ENCODE data around the gene CACHD1.

CACHD1 gene

DNA sequence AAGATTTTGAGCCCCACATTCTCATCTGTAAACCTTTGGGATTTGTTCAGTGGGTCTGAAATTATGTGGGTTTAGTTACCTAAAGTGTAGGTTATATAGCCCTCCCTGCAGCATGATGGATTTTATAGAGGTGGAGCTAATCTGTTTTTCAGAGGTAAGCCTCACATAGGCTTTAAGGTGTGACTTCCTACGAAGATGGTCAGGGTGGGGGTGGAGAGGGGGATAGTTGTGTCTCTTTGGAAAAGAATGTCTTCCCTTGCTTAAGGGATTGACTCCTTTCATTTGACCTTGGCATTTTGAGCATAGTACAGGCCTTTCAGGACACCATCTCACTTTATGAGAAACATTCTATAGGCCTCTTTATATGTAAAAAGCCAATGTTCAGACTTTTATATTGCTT is 3.4 kb downstream of the CACHD1 start:
- no peak for DNase-seq (ENCODE audit: low read depth)

DNA sequence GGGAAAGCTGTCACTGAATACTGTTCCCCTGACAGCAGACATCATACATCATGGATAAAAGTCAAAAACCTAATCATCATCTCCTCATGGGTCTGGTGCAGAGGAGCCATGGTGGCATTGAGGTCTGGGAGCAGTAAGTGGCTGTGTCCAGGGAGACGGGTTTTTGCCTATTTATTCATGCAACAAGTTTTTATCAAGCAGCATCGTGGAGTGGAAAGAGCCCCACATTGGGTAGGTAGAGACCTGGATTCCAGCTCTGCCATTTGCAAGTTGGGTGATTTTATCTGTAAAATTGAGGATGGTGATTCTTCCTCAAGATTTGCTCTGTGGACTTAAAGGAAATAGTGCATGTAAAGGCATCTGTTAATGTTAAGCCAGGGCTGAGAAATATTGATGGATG is 4.2 kb downstream of the CACHD1 start:
- no peak for DNase-seq (ENCODE audit: low read depth)

DNA sequence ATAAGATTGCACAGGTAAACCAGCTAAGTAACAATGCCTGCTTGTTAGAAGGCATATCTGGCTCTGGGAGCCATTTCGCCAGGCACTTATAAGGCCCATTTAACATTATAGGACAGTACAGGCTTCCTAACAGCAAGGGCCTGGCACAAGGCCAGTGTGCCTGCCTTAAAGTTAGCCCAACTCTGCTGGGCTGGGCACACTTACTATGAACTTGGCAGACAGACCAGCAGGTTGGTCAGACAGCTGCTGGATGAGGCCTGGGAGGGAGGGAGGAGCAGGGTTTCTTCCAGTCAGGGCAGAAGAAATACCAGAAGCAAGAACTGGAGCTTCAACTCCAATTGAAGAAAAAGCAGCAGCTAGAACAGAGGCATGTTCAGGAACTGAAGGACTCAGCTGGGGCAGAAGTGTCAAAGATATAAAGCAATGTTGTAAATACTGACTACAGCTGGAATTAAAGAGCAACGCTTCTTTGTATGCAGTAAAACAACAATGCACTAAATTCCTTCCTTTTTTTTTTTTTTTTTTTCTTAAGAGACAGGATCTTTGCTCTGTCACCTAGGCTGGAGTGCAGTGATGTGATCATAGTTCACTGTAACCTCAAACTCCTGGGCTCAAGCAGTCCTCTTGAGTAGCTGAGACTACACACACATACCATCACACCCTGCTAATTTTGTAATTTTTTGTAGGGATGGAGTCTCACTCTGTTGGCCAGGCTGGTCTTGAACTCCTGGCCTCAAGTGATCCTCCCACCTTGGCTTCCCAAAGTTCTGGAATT is 4.9 kb downstream of the CACHD1 start:
- DNase-seq (ENCODE audit: low read depth): no peak

DNA sequence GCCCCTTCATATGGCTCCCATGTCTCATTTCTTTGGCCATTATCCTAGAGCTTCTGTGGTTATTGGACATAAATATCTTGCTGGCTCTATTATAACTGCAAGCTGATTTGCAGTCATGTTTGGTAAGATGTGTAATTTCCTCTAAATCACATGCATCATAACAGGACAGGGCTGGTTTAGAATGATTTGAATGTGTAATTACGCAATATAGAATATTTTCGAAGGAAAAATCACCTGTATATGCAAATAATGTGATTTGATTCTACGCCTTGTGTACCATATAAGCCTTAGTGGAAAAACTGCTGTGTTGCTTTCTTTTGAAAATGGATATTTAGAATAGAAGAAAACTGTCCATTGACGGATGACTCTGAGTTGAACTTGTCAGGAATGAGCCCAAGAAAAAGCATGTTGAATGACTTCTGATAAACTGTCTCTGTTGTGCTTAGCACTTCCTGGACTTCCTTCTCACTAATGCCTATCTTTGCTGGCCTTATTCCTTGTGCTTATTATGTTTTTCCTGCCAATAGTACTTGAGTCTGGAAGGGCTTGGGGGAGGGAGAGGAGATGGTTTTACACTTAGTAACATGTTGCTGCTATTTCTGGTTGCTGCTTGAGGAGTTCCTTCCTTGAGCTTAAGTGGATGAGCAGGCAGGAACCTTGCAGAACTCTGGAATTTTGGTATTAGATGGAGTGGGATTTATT is 6.5 kb downstream of the CACHD1 start:
- peak; percentile 56 for DNase-seq (ENCODE audit: low read depth)

DNA sequence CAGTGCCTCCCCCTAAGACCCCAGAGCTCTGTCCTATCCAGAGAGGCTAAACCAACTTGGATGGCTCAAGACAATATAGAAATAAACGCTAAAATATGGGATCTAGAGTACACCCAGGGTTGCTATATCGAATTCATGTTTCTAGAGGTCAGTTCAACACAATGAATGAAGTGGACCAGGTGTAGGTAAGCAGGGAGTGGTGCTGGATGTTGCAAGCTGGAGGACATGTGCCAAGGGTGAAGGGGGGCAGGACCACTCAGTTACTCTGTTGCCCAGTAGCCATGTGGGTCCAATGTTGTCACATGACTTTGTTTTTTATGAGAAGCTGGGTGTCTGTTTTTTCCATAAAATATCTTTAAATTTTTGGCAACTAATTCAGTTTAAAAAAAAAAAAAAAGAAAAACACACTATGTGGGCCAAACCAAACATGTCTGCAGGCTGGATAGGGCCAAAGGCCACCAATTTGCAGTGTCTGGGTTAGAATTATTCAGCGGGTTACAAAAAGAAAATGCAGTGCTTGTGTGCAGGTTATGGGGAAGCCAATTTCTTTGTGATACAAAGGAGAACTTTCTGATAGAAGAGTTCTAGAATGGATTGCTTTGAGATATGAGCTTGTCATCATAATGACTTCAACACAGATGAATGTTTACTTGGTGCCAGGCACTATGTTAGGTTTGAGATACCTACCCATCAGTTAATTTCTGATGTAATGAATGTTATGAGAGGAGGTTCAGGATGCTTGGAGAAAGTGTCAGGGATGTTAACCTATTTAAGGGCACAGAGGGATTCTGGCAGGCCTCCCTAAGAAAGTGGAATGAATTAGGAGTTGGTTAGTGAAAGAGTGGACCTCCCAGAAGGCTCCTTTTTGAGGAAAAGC is 8.9 kb downstream of the CACHD1 start:
- DNase-seq (ENCODE audit: low read depth): no peak

DNA sequence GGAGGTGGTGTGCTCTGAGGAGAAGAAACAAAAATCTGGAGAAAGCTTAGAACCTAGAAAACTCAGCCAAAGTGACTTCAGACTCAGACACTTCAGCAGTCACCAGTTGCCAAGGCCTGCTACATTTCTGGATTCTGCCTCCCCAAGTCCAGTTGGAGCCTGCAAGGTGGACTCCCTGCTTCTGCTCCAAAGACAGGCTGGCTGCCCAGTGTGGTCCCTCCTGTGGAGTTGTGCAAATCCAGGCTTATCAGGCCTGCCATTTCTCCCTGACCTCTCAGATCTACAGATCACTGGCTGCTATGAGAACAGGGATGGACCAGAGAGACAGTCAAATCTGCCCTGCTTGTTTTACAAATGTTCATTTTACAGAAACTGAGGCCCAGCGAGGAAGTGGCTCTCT is 9.9 kb downstream of the CACHD1 start:
- DNase-seq (ENCODE audit: low read depth): no peak

DNA sequence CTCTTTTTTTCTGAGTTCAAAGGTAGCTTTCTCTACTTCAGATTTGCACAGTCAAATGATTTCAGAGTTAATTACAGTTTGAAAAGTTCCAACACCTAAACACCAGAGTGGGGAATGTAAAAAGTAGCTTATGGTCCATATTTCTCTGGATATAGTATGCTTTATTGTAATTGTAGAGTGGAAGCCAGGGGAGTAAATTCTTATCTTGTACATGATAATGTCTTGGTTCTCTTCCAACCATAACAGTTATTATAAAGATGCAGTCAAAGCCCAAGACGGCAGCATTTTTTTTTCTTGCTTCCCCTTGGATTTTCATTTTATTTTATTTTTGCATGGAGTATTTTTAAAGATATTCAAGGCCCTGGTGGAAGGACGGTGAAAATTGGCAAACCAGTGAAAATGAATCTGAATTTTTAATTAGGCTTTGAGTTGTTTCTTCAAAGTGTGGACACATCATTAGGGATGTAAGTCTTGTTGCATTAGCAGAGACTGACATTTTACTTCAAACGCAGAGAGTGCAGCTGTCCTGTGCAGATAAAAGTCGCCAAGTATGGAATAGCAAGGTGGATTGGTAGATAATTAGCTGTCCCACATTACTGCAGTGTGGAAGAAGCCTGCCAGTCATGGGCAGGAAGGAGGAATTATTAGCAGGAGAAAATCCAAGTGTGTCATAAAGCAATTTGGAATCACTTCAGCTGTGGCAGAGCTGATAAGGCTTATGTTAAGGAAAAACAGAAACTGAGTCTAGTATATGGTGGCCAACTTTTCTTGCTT is 11.3 kb downstream of the CACHD1 start:
- DNase-seq (ENCODE audit: low read depth): no peak

DNA sequence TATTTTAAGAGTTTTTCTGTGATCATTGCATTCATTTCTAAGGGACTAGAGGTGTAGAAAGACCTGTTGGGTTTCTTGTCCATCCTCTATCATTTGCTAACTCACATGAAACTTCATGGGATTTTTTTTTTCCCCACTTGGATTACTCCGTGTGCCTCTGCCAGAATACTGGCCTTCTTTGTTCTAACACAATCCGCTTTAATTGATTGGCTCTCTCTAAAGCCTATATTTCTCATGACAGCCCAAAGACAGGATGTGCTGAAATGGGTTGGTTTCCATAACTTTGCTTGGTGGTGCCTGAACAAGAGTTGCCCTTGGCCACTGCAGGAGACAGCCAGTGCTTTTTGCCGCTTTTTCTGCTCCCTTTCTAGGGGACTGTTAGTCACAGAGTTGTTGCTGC is 12.2 kb downstream of the CACHD1 start:
- no peak for DNase-seq (ENCODE audit: low read depth)

DNA sequence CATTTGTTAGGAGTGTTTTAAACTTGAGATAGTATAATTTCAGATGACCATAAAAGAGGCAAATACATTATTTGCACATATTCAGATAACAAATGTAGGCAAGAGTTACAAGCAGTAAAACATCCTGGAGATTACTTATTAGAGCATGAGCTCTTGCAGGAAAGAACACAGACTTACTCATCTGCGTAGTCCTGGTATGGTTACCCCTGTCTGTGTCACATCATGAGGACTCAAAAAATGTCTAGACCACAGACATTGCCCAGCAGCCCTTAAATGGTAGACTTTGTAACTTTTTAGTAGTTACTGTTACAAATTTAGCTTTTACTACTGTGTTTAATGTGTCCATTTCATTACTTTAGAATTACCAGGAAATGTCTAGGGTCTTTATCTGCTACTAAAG is 12.8 kb downstream of the CACHD1 start:
- DNase-seq (ENCODE audit: low read depth): no peak

DNA sequence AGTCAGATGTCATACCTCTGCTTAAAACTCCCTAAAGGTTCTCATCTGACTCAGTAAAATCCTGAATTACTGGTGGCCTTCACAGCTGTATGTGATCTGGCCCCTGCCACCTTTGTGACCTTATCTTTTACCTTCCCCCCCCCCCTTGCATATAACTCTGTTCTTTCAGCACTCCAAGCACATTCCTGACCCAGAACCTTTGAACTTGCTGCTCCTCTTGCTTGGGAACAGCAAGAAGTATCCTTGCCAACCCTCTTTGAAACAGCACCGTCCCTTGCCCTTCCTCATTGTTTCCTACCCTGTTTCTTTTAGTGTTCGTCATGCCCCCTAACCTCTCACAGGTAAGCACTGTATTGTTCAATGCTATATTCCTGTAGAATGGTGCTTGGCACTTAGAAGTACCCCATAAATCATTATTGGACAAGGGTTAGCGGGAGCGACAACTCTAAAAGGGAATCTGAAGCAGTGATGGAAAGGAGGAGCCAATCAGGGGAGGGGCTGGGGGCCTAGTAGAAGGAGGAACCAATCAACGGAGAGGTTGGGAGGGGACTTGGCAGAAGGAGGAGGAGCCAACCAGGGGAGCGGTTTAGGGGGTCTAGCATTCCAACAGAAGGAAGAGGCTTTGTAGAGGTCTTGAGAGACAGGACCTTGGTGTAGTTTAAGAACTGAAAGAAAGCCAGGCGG is 13.9 kb downstream of the CACHD1 start:
- no peak for DNase-seq (ENCODE audit: low read depth)

DNA sequence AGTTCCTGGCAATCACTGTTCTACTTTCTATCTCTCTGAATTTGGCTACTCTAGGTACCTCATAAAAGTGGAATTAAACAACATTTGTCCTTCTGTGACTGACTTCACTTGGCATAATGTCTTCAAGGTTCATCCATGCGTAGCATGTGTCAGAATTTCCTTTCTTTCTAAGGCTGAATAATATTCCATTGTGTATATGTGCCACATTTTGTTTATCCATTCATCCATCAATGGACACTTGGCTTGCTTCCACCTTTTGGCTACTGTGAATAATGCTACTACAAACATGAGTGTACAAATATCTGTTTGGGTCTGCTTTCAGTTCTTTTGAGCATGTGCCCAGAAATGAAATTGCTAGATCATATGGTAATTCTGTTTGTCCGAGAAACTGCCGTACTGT is 14.7 kb downstream of the CACHD1 start:
- DNase-seq (ENCODE audit: low read depth): peak; percentile 29

DNA sequence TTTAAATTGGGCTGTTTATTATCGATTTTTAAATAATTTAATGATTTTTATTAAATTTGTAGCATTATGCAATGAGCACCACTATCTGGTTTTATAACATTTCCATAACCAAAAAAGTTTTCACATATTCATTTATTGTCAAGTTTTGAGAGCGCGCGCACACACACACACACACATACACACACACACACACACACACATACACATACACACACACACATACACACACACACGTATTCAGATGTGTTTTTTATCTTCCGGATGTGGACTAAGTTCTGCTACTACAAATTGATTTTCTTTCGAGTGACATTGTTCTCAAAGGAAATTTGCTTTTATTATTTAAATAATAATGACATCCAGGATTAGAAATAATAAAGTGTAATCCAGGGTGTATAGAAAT is 16.3 kb downstream of the CACHD1 start:
- no peak for DNase-seq (ENCODE audit: low read depth)

DNA sequence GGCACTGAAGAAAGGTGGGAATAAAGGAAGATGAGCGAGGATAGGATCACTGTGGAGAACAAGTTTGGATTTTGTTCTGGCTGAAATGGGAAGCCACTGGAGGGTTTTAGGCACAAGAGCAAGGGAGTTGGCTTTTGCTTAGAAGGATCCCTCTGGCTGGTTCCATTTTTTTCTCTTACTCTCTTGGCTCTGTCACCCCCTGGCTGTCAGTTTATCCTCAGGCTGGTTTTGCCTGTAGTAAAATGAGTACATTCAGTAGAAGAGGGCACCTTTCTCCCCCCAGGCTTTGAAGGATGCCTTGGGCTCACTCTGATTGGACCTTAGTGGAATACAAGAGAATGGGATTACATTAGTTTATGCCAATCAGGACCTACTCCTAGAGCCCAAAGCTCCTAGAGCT is 17.1 kb downstream of the CACHD1 start:
- no peak for DNase-seq (ENCODE audit: low read depth)

DNA sequence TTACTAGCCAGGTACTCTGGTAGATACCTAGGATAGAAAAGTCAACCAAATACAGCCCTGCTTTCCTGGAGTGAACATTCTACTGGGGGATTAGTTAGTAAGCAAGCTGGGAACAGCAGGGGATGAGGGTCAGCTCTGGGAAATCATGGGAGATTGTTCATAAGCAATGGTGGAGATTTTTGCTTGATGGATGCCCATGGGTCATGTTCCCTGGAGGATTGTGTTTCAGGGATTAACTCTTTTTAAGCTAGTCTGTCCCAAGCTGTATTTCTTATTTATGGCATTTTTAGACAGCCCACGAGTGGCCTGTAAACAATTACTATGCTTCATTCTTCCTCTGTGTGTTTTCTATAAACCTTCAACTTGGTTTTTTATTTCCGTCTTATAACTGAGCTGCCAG is 18.9 kb downstream of the CACHD1 start:
- no peak for DNase-seq (ENCODE audit: low read depth)

DNA sequence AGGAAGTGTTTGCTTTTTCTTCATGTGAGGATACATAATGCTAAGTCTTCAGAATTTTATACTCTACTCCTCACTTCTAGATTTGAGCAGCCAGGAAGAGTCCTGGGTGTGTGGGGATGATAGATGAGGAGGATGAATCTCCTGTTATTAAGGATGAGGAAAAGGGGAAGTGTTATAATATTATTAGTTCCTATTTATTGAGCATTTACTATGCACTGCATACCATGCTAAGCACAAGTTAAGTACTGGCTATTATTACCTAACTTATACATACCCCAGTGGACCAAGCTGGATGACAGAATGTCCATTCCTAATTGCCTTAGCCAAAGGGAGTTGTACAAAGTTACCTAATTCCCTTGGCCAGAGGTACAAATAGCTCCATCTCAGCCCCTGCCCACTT is 19.8 kb downstream of the CACHD1 start:
- no peak for DNase-seq (ENCODE audit: low read depth)

DNA sequence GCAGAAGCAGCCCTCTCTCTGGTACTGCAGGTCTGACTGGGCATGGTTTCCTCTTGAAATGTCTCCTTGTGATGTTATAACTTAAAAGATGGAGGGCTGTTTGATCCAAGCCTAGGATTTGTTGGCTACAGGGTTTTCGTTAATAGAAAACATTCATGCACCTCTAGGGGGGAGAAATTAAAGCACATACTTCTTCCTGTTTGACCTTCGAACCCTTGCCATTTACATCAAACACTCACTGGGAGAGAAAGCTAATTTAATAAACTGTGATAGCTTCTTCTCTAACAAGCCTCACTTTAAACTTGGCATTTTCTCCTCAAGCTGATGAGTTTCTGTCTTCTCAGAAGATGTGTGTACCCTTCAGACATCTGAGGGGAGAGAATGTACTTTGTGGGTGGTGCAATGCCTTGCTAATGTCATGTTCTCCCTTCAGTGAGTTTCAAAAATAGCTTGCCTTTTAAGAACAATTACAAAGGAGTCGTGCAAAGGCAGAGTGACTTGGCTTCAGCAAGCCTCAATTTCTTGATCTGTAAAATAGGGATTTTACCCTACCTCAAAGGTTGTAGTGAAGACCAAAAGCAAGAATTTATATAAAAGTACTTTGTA is 20.4 kb downstream of the CACHD1 start:
- no peak for DNase-seq (ENCODE audit: low read depth)

DNA sequence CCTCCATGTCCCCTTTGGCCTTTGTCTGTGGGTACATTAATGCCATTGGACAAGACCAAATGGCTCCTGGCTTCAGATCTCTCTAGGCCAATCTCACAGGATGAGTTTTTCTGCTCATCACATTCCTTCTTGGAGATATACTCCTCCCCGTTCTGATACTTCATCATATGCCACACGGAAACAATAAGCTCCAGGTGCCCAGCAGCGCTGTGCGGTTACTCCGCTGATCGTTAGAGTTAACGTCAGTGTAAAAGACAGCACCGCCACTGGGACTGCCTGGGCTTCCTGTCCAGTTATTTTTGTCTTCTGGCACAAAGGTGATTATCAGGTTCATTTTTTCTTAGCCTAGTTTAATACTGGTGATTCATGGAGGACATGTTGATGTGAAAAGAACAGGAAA is 22.5 kb downstream of the CACHD1 start:
- DNase-seq (ENCODE audit: low read depth): no peak

DNA sequence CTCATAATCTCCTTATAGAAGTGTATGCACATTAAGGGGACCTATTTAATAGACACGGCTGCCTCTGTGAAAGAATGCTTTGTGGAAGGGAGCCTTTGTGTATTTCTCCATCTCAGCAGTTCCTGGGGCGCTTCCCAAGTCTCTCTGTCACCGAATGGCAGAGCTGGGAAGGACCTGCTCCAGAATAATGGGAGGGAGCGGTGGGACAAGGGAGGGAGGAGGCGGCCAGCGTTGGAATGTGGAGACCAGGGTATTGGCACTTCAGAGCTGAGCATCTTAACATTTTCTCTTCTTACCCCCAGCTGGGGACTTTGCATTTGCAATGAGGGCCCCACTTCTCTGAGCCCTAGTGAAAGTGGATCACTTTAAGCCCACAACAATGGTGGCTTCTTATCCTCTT is 23.9 kb downstream of the CACHD1 start:
- no peak for DNase-seq (ENCODE audit: low read depth)

DNA sequence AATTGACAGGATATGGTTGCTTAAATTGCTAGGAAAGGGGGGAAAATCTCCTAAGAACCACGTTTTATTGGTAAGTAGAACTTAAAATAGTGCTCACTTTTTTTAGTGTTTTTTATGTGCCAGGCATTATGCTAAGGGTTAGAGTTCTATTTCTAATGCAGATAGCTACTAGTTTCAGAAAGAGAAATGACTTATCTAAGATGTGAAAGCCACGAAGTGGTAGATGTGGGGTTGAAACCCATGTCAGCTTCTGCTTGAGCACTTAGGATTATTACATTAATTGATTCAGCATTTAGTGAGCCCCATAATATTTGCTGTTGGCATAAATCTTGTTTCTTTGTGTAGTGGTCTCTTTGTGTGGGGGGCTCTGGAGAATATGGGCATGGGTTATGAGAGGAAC is 24.7 kb downstream of the CACHD1 start:
- DNase-seq (ENCODE audit: low read depth): no peak

DNA sequence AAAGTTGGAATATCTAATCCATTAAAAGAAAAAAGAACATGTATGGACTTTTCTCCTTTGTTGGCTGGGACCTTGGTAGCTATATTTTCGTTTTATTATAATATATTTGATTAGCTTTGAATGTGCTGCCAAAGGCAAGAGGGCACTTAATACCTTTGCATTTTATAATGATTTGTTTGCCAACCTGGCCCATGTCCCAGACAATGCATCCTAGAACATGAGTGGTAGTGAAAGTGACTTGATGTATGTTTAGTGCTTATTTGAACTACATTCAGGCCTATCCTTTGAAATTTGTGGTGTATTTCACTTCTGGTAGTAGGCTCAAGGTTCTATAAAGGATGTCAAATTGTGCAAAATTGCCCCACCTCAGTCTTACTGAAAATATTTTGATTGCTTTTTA is 25.9 kb downstream of the CACHD1 start:
- DNase-seq (ENCODE audit: low read depth): no peak

DNA sequence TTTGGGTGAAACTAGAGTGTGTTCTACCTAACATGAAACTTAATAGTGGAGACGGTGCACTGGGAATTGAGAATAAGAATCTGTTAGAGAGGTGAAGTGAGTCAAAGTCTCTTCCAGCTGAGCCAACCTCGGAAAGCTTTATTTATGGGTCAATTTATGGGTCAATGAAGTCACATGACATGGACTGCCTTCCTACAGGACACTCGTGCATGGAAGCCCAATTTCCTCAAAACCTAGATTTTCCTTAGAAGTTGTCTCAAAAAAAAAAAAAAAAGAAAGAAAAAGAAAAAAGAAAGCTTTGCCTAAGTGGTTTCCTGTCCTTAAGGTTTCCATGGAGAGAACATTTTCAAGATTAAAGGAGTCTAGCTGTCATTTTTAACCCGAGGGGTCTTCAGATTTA is 26.7 kb downstream of the CACHD1 start:
- no peak for DNase-seq (ENCODE audit: low read depth)
